ENCODE data around the gene CHST3.

DNA sequence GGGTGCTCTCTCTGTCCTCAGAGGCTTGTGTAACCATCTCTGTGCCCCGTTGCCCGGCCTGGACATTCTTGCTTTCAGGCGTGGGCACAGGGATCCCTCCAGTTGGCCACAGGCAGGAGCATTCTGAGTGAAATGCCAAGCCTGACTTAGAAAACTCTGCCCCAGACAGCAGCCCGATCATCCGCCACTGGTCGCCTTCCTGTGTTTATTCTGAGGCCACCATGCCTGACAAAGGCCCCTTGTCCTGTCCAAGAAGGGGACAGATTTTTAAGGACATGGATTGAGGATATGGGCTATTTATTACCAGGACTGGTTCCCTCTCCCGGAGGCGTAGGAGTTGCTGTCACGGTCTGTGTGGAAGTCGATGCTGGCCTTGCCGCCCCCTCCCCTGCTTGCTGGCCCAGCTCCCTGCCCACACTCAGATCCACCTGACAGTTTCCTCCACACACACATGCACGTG, 69.9 kb downstream of the CHST3 start:
- TF ChIP-seq, protein P1, sequence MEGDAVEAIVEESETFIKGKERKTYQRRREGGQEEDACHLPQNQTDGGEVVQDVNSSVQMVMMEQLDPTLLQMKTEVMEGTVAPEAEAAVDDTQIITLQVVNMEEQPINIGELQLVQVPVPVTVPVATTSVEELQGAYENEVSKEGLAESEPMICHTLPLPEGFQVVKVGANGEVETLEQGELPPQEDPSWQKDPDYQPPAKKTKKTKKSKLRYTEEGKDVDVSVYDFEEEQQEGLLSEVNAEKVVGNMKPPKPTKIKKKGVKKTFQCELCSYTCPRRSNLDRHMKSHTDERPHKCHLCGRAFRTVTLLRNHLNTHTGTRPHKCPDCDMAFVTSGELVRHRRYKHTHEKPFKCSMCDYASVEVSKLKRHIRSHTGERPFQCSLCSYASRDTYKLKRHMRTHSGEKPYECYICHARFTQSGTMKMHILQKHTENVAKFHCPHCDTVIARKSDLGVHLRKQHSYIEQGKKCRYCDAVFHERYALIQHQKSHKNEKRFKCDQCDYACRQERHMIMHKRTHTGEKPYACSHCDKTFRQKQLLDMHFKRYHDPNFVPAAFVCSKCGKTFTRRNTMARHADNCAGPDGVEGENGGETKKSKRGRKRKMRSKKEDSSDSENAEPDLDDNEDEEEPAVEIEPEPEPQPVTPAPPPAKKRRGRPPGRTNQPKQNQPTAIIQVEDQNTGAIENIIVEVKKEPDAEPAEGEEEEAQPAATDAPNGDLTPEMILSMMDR (IDR thresholded peaks at IDR 0.05): no peak
- no peak for TF ChIP-seq POLR2A (IDR thresholded peaks at IDR 0.05)

All from sigmoid colon (tissue), 3 donors.